Measurements from ENCODE around the gene TLCD2.

DNA sequence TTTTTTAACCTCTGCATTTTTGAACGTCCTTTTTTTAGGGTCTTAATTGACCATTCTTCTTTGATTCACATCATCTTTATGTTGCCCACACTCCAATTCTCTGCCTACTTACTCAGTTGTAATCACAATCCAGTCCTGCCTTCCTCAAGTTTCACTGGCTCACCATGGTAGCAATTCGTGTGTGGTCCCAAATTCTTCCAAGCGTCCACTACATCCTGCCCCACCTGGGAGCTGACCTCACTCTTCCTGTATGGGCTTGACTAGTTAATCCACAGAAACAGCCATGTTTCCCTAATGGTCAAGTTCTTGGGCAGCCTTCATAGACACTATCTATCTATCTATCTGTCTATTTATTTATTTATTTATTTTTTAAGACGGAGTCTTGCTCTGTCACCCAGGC, 7.1 kb downstream of the TLCD2 start:
- TF ChIP-seq, protein P1, sequence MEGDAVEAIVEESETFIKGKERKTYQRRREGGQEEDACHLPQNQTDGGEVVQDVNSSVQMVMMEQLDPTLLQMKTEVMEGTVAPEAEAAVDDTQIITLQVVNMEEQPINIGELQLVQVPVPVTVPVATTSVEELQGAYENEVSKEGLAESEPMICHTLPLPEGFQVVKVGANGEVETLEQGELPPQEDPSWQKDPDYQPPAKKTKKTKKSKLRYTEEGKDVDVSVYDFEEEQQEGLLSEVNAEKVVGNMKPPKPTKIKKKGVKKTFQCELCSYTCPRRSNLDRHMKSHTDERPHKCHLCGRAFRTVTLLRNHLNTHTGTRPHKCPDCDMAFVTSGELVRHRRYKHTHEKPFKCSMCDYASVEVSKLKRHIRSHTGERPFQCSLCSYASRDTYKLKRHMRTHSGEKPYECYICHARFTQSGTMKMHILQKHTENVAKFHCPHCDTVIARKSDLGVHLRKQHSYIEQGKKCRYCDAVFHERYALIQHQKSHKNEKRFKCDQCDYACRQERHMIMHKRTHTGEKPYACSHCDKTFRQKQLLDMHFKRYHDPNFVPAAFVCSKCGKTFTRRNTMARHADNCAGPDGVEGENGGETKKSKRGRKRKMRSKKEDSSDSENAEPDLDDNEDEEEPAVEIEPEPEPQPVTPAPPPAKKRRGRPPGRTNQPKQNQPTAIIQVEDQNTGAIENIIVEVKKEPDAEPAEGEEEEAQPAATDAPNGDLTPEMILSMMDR (conservative IDR thresholded peaks at IDR 0.05; ENCODE audit: low read depth in 2 of 2) = no peak
- TF ChIP-seq ZNF114 (CRISPR knock-in tag; IDR thresholded peaks at IDR 0.05) = no peak
- no peak for TF ChIP-seq NANOG (IDR thresholded peaks at IDR 0.05; ENCODE audit: borderline replicate concordance)
- no peak for TF ChIP-seq EZH2phosphoT487 (IDR thresholded peaks at IDR 0.05; ENCODE audit: unreplicated experiment)
- TF ChIP-seq EZH2 (IDR thresholded peaks at IDR 0.05; ENCODE audit: low read depth, unreplicated experiment) = no peak

All from GM23338 (cell line).